NCI-H146 treated with DMSO at 0.1 percent for 48 hours (cell line): Measurements from ENCODE around the gene LMAN1L.

Experiments used
- DNase-seq: peaks from one replicate; lab custom pipeline; 2025; ENCODE audit not compliant: unreplicated experiment; lab: John Stamatoyannopoulos, UW

LMAN1L gene

GRCh38 chr15:74833376-74834107 is 20.9 kb downstream of the LMAN1L start:
- no peak for DNase-seq

GRCh38 chr15:74835312-74835823 is 22.7 kb downstream of the LMAN1L start:
- no peak for DNase-seq

DNA sequence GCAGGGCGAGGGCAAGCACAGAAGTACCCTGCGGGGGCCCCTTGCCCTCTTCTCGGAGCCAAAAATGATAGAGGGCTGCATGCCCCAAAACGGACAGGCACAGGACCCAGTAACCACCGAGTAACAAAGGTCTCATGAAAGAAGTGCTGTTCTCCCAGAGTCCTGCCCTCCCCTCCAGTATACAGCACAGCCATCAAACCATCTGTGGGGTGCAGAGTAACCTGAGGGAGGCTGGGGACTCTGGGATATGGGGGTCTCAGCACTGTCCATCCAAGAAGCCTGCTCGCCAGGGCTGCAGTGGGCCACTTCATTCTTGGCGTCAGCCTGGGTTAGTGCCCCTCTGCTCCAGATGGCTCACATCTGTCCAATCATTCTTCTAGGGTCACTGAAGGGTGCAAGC is 24.2 kb downstream of the LMAN1L start:
- no peak for DNase-seq

- no peak for DNase-seq
Measured at GRCh38 chr15:74837482-74838136, 25.0 kb downstream of the LMAN1L start.

DNA sequence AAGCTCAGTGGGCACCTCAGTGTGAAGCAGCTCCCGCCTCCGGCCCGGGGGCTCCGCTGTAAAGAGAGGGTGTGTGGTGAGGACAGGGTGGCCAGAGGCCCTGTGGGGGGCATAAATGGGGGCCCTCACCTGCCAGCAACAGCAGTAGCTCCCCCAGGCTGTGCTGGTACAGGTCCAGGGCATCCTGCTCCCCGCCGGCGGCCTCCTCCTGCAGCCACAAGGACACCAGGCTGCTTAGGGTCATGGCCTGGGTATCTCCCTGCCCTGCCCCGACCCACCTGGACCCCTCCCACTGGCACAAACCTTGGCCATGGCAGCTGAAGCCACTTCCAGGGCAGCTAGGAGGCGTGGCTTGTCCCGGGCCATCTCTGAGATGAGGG is 25.5 kb downstream of the LMAN1L start:
- no peak for DNase-seq

- DNase-seq, result no peak
Measured at GRCh38 chr15:74838746-74839525, 26.3 kb downstream of the LMAN1L start.

GRCh38 chr15:74839526-74840395 is 27.1 kb downstream of the LMAN1L start:
- no peak for DNase-seq

DNA sequence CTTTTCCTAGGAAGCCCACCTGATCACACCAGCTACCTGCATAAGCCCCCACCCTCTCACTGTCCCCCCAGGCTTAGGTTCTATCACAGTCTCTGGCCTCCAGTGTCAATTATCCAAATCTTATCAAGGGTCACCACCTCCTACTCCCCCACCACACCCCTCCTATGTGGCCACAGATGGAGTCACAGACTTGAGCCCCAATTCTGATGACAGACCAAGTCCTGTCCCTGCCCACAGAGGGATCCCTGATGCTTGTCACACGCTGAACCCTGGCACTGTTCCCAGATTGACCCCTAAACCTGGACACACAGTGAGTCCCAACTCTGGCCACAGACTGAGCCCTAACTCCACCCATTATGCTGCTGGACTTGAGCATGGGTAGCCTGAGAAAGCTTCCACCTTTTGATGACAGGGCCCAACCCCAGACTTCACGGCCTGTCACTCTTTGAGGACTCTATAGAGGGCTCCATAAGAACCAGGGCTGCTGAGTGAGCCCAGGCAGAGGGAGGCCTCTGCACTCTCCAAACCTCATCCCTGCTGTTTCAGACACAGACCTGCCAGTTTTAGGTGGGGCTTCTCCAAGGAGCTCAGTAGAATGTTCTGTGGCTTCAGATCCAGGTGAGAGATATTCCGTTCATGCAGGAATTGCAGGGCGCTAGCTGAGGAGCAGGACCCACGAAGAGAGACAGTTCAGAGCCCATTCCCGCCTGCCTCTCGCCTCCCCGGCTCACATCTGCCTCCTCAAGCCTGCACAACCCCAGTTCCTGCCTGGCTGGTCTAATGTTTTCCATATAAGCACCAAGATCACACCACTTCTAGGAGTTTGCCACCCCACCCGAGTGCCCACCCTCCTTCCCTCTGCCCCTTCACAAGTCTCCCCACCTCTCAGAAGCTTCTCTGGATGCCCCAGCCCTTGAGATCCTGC is 28.5 kb downstream of the LMAN1L start:
- no peak for DNase-seq

GRCh38 chr15:74841891-74842373 is 29.3 kb downstream of the LMAN1L start:
- DNase-seq, result no peak

DNA sequence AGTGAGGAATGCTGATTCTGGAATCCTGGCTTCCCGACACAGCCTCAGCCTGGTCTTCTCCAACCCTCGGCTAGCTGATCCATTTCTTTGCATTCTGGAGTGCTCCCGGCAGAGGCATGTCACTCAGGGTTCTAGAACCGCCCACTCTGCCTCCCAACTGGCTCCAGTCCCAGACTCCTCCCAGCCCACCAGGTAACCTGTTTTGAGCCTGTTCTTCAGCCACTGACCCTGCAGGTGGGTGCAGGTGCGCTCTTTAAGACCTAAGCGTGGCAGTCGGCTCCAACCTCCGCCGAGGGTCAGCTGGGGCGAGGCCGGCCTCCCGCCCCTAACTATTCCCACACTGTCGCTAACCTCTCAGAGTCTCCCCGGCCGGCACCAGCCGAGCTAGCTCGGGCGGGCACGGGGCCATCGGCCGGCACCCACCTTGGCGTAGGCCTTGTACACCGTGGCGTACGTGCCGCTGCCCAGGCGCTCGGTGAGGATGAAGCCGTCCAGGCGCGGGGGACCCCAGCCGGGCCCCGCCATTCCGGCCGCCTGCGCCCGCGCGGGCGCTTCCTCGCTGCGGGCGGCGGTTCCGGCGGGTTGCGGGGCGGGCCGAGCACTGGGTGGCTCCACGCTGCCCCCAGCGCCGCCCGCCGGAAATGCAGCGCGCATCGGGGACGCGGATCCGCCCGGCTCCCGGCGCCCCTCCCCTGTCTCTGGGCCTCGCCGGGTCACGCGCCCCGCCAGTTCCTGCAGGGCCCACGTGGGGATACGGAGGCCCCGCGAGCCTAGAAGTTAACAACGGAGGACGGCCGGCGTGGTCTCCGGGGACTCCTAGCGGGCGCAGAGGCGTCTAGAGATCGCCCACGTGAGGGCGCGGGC is 30.2 kb downstream of the LMAN1L start, which contains the start of gene ULK3:
TSS of gene ULK3 (minus strand) at position 576 of the 864 bp plus-strand sequence. CDS start at position 525, 51 bp downstream.
- DNase-seq, result peak; percentile 83

- no peak for DNase-seq
Measured at GRCh38 chr15:74843445-74843828, 30.8 kb downstream of the LMAN1L start.

DNA sequence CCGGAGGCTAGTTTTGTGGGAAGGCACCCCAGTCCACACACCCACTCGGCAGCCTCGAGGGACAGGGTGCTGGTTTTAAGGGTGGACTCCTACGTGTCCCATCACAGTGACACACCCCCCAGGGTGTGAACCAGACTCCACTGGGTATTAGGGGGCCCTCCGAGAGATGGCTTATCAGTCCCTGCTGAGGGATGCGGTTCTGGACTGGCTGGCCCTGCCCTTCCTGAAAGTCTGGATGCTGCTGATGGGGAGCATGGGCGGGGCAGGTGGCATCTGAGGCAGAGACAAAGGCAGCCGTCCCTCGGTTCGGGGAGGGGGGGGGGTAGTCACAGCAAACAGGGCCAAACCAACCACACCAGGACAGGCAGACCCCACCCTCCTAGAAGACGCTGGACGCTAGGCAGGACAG is 31.3 kb downstream of the LMAN1L start:
- DNase-seq, result no peak

GRCh38 chr15:74844319-74845207 is 31.9 kb downstream of the LMAN1L start:
- DNase-seq, result no peak

- no peak for DNase-seq
Measured at GRCh38 chr15:74845208-74845568, 32.6 kb downstream of the LMAN1L start.

- no peak for DNase-seq
Measured at GRCh38 chr15:74845581-74845980, 32.9 kb downstream of the LMAN1L start.

DNA sequence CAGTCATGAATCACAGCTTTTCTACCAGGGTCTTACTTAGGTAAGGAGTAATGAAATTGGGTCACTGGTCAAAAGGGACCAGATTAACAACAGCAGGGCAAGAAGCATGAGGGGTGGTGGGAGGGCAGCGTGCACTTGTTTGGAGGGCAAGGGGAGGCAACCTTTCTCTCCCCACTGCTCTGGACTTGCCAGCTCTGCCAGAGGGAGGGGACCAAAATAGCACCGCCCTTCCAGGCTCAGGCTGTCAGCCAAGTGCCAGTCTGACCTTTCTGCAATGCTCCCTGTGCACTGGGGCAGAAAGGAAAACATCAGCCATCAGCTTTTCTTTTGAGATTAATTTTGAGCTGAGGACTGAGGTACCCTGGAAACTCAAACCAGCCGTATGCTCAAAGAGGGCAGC is 34.8 kb downstream of the LMAN1L start:
- no peak for DNase-seq

- DNase-seq, result no peak
Measured at GRCh38 chr15:74850393-74850792, 37.8 kb downstream of the LMAN1L start.

GRCh38 chr15:74851960-74852359 is 39.3 kb downstream of the LMAN1L start:
- DNase-seq, result no peak
